NCI-H1105 treated with DMSO at 0.1 percent for 48 hours (cell line): Measurements from ENCODE around the gene ANO2.
A peak's percentile ranks its signal among the peaks of the same experiment; 100 is the strongest.

Experiments
- DNase-seq: peaks from one replicate; lab custom pipeline; 2025; lab: John Stamatoyannopoulos, UW

ANO2 gene

GRCh38 chr12:5778821-5779220 is 166.2 kb downstream of the ANO2 start:
- DNase-seq: no peak

- DNase-seq: no peak
These were observed 167.6 kb downstream of the ANO2 start for GRCh38 chr12:5777451-5777850.

- DNase-seq: no peak
These were observed 169.0 kb downstream of the ANO2 start for GRCh38 chr12:5776091-5776490.

- no peak for DNase-seq
These were observed 171.5 kb downstream of the ANO2 start for GRCh38 chr12:5773550-5773949.

- DNase-seq: peak; percentile 58
These were observed 173.3 kb downstream of the ANO2 start for GRCh38 chr12:5771756-5772155.

GRCh38 chr12:5770727-5771126 is 174.3 kb downstream of the ANO2 start:
- no peak for DNase-seq

GRCh38 chr12:5768581-5769196 is 176.4 kb downstream of the ANO2 start:
- no peak for DNase-seq

GRCh38 chr12:5768171-5768570 is 176.9 kb downstream of the ANO2 start:
- DNase-seq: no peak

GRCh38 chr12:5758347-5758746 is 186.7 kb downstream of the ANO2 start:
- no peak for DNase-seq

- no peak for DNase-seq
These were observed 188.7 kb downstream of the ANO2 start for GRCh38 chr12:5756338-5756842.

- no peak for DNase-seq
These were observed 197.0 kb downstream of the ANO2 start for GRCh38 chr12:5748027-5748426.

- no peak for DNase-seq
These were observed 198.1 kb downstream of the ANO2 start for GRCh38 chr12:5746917-5747316.

- DNase-seq: no peak
These were observed 198.8 kb downstream of the ANO2 start for GRCh38 chr12:5746036-5746908.

- peak; percentile 64 for DNase-seq
These were observed 199.7 kb downstream of the ANO2 start for GRCh38 chr12:5745251-5745888.

GRCh38 chr12:5742258-5742657 is 202.8 kb downstream of the ANO2 start:
- no peak for DNase-seq

- DNase-seq: no peak
These were observed 205.1 kb downstream of the ANO2 start for GRCh38 chr12:5739917-5740316.

- DNase-seq: no peak
These were observed 207.3 kb downstream of the ANO2 start for GRCh38 chr12:5737778-5738177.

- no peak for DNase-seq
These were observed 208.5 kb downstream of the ANO2 start for GRCh38 chr12:5736527-5736926.

- no peak for DNase-seq
These were observed 209.0 kb downstream of the ANO2 start for GRCh38 chr12:5736016-5736415.

GRCh38 chr12:5733916-5734315 is 211.1 kb downstream of the ANO2 start:
- DNase-seq: no peak

- no peak for DNase-seq
These were observed 211.8 kb downstream of the ANO2 start for GRCh38 chr12:5733136-5733755.

GRCh38 chr12:5730962-5731361 is 214.1 kb downstream of the ANO2 start:
- no peak for DNase-seq
